Common myeloid progenitor, CD34-positive (primary cell): Measurements from ENCODE around the gene SMIM29.
A peak's percentile ranks its signal among the peaks of the same experiment; 100 is the strongest.

ENCODE experiments used
- CTCF ChIA-PET: fragments of 350-600 bp; sonication (Branson Sonifier 250); formaldehyde crosslinking; loops from one replicate; lab custom pipeline; 2021; ENCODE audit warnings: antibody characterized with exemption; lab: Charles Lee
- POLR2A ChIA-PET: fragments of 350-600 bp; sonication (Branson Sonifier 250); formaldehyde crosslinking; loops from one replicate; lab custom pipeline; 2021; ENCODE audit warnings: antibody characterized with exemption; lab: Charles Lee
- DNase-seq, 3 donors: peaks; one replicate each; pipeline versions ENCODE4 v3.0.0 to v3.0.0-alpha.2; 2013
- H3K27ac ChIP-seq, 2 experiments: 1 replicate in 1 of 2; 2 replicates in 1 of 2; pipeline ENCODE4 v1.7.0; 2013; ENCODE audit warnings: inconsistent platforms in 2 of 2, low read length in 2 of 2, mild to moderate bottlenecking in 2 of 2, low read depth in 1 of 2, moderate library complexity in 1 of 2; ENCODE audit not compliant: severe bottlenecking in 2 of 2, insufficient read depth in 1 of 2, poor library complexity in 1 of 2
- H3K27me3 ChIP-seq, 5 experiments: replicated peaks in 2 of 5; 1 replicate in 3 of 5; 2 replicates in 2 of 5; pipeline versions ENCODE4 v1.6.1 to v1.7.0; 2013; ENCODE audit warnings: low read length in 4 of 5, mild to moderate bottlenecking in 2 of 5, moderate library complexity in 2 of 5, inconsistent platforms in 1 of 5; ENCODE audit not compliant: insufficient read depth in 5 of 5, control insufficient read depth in 4 of 5
- H3K36me3 ChIP-seq, 4 experiments: 1 replicate in 2 of 4; 2 replicates in 2 of 4; pipeline versions ENCODE4 v1.6.1 to v1.7.0; 2013; ENCODE audit warnings: low read length in 3 of 4, control low read depth in 1 of 4, mild to moderate bottlenecking in 1 of 4; ENCODE audit not compliant: control insufficient read depth in 4 of 4, insufficient read depth in 4 of 4
- H3K4me1 ChIP-seq, 4 experiments: 1 replicate in 3 of 4; 2 replicates in 1 of 4; pipeline versions ENCODE4 v1.6.1 to v1.7.1; 2013; ENCODE audit warnings: low read length in 3 of 4, mild to moderate bottlenecking in 3 of 4, control low read depth in 1 of 4, inconsistent platforms in 1 of 4, moderate library complexity in 1 of 4; ENCODE audit not compliant: control insufficient read depth in 4 of 4, insufficient read depth in 4 of 4; ENCODE audit errors: control extremely low read depth in 1 of 4
- H3K4me3 ChIP-seq, 7 experiments: 1 replicate in 4 of 7; 2 replicates in 3 of 7; pipeline versions ENCODE4 v1.5.1 to v1.7.0; 2013; ENCODE audit warnings: mild to moderate bottlenecking in 7 of 7, low read length in 6 of 7, moderate library complexity in 6 of 7, inconsistent platforms in 2 of 7, low read depth in 2 of 7, control low read depth in 1 of 7; ENCODE audit not compliant: insufficient read depth in 4 of 7, control insufficient read depth in 1 of 7; ENCODE audit errors: extremely low read depth in 1 of 7
- H3K9me3 ChIP-seq, 5 experiments: 1 replicate in 4 of 5; 2 replicates in 1 of 5; pipeline versions ENCODE4 v1.6.1 to v1.7.1; 2013; ENCODE audit warnings: low read length in 4 of 5, mild to moderate bottlenecking in 2 of 5, inconsistent platforms in 1 of 5, low read depth in 1 of 5, moderate library complexity in 1 of 5; ENCODE audit not compliant: control insufficient read depth in 4 of 5, insufficient read depth in 2 of 5; ENCODE audit errors: control extremely low read depth in 1 of 5
- WGBS: methylation state at CpG from one replicate; pipeline ENCODE4 v1.1.5; 2013; ENCODE audit not compliant: insufficient coverage; 5-methylcytosine and 5-hydroxymethylcytosine counted together

SMIM29 gene

GRCh38 chr6:34240329-34241248, 8.2 kb downstream of the SMIM29 start:
- Histone ChIP-seq H3K9me3 (no peaks in the 10 kb centered on the region), H3K36me3 (peaks cover 0 to 53% (median 36%) of the 10 kb centered on the region in 4 experiments), H3K4me1 (peaks cover 2 to 74% (median 61%) of the 10 kb centered on the region in 4 experiments), H3K27ac (peak overlapping the region in 1 of 2 experiments; percentile 64), H3K27me3 (no peaks in the 10 kb centered on the region), H3K4me3 (no peak overlapping the region)
- ChIA-PET CTCF (interaction anchor here (0.6 to 1.4 kb wide), 5 partner anchors 45 to 176 kb away, joined by 3 to 4 read pairs (median 3); no protein-coding TSS in a partner anchor), POLR2A (no interaction called here)
- no peak for DNase-seq
- WGBS, result 93% methylated on average over 17 of the region's 22 CpGs

- Histone ChIP-seq H3K36me3 (peaks cover 0 to 53% (median 34%) of the 10 kb centered on the region in 4 experiments), H3K27ac (peak overlapping the region in 1 of 2 experiments; percentile 64), H3K4me1 (peaks cover 2 to 75% (median 63%) of the 10 kb centered on the region in 4 experiments), H3K4me3 (no peak overlapping the region), H3K9me3 (no peaks in the 10 kb centered on the region), H3K27me3 (no peaks in the 10 kb centered on the region)
- WGBS, result 90% methylated on average over 1 of the region's 2 CpGs
- ChIA-PET POLR2A (no interaction called here), CTCF (interaction anchor here (0.7 to 0.8 kb wide), 2 partner anchors 175 to 177 kb away, joined by 3 to 4 read pairs; no protein-coding TSS in a partner anchor)
- DNase-seq, result no peak
Observed at GRCh38 chr6:34239893-34240292, 8.9 kb downstream of the SMIM29 start.

GRCh38 chr6:34239500-34239825, 9.3 kb downstream of the SMIM29 start:
- no peaks in the 10 kb centered on the region for H3K9me3 ChIP-seq
- peaks cover 0 to 51% (median 33%) of the 10 kb centered on the region in 4 experiments for H3K36me3 ChIP-seq
- POLR2A ChIA-PET, result no interaction called here
- H3K4me1 ChIP-seq, result peaks cover 2 to 73% (median 61%) of the 10 kb centered on the region in 4 experiments
- no peak for DNase-seq
- WGBS, result 100% methylated on average over 1 of the region's 3 CpGs
- H3K27ac ChIP-seq, result peak overlapping the region in 1 of 2 experiments; percentile 2
- CTCF ChIA-PET, result interaction anchor here (0.8 kb wide), 1 partner anchor 175 kb away, joined by 4 read pairs; no protein-coding TSS in a partner anchor
- no peak overlapping the region for H3K4me3 ChIP-seq
- no peaks in the 10 kb centered on the region for H3K27me3 ChIP-seq

GRCh38 chr6:34238585-34239499, 10.0 kb downstream of the SMIM29 start:
- H3K36me3 ChIP-seq, result peaks cover 0 to 44% (median 33%) of the 10 kb centered on the region in 4 experiments
- POLR2A ChIA-PET, result no interaction called here
- peak overlapping the region in 6 of 7 experiments; percentile 75 to 87 (median 80) for H3K4me3 ChIP-seq
- CTCF ChIA-PET, result no interaction called here
- peaks cover 2 to 67% (median 55%) of the 10 kb centered on the region in 4 experiments for H3K4me1 ChIP-seq
- H3K27ac ChIP-seq, result peak overlapping the region in 1 of 2 experiments; percentile 87
- H3K27me3 ChIP-seq, result no peaks in the 10 kb centered on the region
- DNase-seq, result no peak
- no peaks in the 10 kb centered on the region for H3K9me3 ChIP-seq
- WGBS, result 74% methylated on average over 6 of the region's 14 CpGs

GRCh38 chr6:34237722-34238584, 10.9 kb downstream of the SMIM29 start:
- CTCF ChIA-PET, result interaction anchor here (1.7 kb wide), 1 partner anchor 14 kb away, joined by 5 read pairs; no protein-coding TSS in a partner anchor

GRCh38 chr6:34237316-34237721, 11.5 kb downstream of the SMIM29 start:
- Histone ChIP-seq H3K4me1 (peaks cover 2 to 52% (median 40%) of the 10 kb centered on the region in 4 experiments), H3K36me3 (peaks cover 0 to 29% (median 23%) of the 10 kb centered on the region in 4 experiments), H3K9me3 (no peaks in the 10 kb centered on the region), H3K27ac (peak overlapping the region; percentile 50 to 87), H3K4me3 (peak overlapping the region; percentile 61 to 87 (median 79)), H3K27me3 (no peaks in the 10 kb centered on the region)
- ChIA-PET CTCF (interaction anchor here (1.3 to 1.7 kb wide), 2 partner anchors 13 to 178 kb away, joined by 5 to 6 read pairs; no protein-coding TSS in a partner anchor), POLR2A (interaction anchor here (0.9 to 1.5 kb wide), 7 partner anchors 10 to 189 kb away, joined by 3 to 17 read pairs (median 8); partner anchors contain the start of gene SMIM29)
- peak in 2 of 3 donors; percentile 42 to 48 for DNase-seq
- WGBS, result 0% methylated on average over 57 of the region's 78 CpGs

More at GRCh38 chr6:34237722-34238584, 10.9 kb downstream of the SMIM29 start:
- peak overlapping the region; percentile 50 to 87 for H3K27ac ChIP-seq
- no peaks in the 10 kb centered on the region for H3K27me3 ChIP-seq
- H3K36me3 ChIP-seq, result peaks cover 0 to 36% (median 28%) of the 10 kb centered on the region in 4 experiments
- peak overlapping the region; percentile 56 to 87 (median 79) for H3K4me3 ChIP-seq
- POLR2A ChIA-PET, result interaction anchor here (1.3 to 1.4 kb wide), 2 partner anchors 42 to 188 kb away, joined by 3 to 8 read pairs; no protein-coding TSS in a partner anchor
- H3K9me3 ChIP-seq, result no peaks in the 10 kb centered on the region
- WGBS, result under 1% methylated on average over 46 of the region's 64 CpGs
- peak; percentile 80 to 90 (median 86) for DNase-seq
- H3K4me1 ChIP-seq, result peaks cover 2 to 58% (median 46%) of the 10 kb centered on the region in 4 experiments
